NCI-H1092 treated with DMSO at 0.1 percent for 48 hours (cell line): ENCODE results near the gene KLHL36.
"Not testable (repeated sequence)": the region's sequence is repeated elsewhere in the genome, so short reads cannot be mapped to it uniquely, and the experiment has no call there.

ENCODE experiments used
- DNase-seq: peaks from one replicate; lab custom pipeline; 2025; lab: John Stamatoyannopoulos, UW

The KLHL36 gene

DNA sequence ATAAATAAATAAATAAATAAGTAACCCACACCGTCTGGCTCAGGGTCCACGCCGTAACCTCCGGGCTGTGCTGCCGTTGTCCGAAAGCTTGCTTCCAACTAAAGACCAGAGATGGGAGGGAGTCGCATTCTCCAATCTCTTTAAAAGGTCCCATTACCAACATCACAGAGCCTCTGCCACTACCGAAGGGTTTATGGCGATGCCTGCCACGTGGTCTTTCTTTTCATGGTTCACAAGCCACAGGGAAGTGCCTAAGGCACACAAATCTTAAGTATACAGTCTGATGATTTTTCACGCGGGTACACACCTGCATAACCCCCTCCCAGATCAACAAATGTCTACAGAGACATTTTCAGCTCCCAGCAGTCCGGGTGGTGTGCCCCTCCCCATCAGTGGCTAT lies 31.8 kb upstream of the KLHL36 start:
- DNase-seq: peak; percentile 19

DNA sequence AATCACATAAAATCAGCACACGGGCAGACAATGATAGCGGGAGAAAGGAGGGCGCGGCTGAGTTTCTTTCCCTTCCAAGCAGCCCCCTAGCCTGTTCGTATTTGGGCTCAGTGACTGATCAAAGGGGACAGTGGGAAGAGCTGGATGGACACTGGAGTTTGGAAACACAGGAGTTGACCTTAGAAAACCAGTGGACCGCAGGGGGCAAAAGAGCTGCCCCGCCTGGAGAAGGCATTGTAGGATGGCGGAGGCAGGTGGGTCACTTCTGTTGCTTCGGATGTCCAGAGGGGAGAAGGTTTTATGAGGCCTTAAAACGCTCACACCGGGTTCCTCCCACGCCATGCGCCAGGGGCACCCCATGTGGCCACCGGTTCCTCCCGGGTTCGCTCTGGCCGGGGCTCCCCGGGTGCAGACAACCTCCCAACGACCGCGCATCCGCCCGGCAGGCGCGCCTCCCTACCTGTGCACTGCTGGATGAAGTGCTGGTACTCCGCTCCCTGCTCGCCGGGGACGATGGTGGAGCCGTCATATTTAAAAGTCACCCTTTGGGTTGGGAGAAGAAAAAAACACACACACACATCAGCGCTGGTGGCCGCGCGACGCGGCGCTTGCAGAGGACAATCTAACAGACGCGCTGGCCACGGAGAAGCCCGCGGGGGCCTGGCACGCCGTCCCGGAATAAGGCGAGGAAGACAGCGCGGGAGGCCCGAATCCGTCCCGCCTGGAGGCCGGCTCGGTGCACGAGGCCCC lies 31.1 kb upstream of the KLHL36 start:
- DNase-seq: no peak

DNA sequence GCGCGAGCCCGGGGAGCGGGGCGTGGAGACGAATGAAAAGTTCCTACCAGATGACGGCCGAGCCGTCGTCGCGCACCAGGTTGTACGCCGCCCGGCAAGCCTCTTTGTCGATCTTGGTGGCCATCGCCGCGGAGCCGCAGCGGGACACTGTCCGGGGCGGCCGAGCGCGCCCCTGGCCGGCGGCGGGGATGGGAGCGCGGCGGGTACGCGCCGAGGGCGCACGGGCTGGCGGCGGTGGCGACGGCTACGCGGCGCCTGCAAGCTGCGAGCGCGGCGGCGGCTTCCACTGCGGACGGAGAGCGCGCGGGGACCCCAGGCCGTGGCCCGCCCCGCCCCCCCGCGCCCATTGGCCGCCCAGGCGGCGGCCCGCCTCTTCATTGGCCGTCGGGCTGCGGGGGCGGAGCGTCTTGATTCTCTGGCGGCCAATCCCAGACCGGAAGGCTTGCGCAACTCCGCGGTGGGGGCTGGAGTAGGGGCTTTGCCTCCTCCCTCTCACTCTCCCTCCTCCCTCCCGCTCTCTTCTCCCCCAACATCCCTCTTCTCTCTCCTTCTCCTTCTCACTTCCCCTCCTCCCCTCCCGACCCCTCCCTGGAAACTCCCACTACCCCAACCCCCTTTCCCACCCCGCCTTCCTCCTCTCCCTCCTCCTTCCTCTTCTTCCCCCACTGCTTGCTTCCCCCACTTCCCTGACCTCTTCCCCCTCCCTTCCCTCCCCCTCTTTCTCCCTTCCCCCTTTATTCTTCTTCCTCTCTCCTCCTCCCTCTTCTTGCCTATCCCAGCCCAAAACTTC lies 30.3 kb upstream of the KLHL36 start, which contains the start of gene COTL1:
COTL1 (minus strand) TSS at position 288 of the 790 bp plus-strand sequence; CDS start at position 124, 164 bp downstream.
- peak; percentile 97 for DNase-seq

DNA sequence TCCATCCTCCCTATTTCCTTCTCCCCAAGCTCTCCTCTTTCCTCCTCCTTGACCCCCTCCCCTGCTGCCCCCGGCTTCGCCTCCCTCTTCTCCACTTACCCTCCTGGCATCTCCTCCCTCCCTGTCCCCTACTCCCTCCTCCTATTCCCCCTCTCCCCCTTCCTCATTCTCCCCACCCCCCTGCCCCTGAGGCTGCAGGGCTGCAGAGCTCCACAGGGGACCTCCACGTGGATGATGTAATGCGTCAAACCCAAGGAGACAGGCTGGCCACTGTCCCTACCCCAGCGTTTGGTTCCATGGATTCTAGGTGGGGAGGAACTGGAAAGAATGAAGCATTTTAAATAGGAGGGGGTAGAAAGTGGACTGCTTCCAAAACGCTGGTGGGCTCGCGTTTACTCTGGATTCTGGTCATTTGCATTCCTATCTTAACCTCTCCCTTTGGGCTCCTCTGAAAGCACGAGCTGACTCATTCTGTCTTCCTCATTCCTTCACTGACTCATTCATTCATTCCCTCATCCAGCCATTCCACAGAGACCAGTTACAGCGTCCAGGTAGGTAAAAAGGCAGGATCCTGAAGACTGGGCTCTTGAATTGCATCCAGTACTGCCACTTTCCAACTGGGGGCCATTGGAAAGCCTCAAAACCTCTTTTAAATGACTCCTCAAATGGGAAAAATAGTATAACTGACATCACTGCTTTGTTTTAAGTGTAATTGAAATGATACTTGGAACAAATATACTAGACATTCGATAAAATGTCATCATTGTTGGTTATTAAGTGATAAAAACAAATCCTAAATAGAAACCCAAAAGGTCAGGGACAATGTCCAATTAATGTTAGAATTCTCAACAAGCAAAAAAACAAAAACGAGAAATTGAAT lies 29.5 kb upstream of the KLHL36 start:
- no peak for DNase-seq

DNA sequence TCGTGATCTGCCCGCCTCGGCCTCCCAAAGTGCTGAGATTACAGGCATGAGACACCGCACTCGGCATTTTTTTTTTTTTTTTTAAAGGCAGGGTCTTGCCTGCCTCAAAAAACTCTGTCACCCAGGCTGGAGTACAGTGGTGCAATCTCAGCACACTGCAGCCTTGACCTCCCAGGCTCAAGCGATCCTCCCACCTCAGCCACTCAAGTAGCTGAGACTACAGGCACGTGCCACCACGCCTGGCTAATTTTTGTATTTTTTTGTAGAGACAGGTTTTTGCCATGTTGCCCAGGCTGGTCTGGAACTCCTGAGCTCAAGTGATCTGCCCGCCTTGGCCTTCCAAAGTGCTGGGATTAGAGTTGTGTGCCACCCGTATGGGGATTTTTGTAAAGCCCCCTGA lies 27.4 kb upstream of the KLHL36 start:
- not testable (repeated sequence) for DNase-seq

DNA sequence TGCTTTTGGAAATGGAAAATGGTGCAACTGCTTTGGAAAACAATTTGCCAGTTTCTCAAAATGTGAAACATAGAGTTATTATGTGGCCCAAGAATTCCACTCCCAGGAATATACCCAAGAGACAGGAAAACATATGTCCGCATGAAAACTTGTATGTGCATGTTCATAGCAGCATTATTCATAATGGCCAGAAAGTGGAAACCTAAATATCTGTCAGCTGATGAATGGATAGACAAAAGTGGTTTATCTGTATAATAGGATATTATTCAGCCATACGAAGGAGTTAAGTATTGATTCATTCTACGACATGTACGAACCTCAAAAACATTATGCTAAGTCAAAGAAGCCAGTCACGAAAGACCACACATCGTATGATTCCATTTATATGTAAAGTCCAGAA lies 22.8 kb upstream of the KLHL36 start:
- DNase-seq: no peak

DNA sequence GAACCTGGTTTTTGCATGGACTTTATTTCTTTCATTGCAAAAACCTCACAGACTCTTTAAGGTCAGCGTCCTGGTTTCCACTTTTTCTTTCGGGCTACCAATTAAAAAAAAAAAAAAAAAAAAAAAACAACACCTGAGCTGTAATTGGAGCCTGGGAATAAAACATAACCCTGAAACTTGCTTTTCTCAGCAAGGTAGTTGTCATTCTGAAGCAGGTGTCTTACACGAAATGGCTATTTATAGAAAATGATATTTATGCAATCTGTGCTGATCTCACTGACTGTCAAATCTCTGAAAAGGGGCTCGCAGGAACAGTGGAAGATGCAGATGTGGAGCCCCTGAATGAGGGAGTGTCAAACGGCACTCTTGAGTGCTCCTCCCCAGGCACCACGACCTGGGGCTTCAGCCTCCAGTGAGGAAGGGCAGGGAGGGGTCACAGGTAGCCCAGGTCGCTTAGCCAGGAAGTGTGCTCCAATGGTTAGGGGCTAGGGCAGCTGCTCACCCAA lies 20.0 kb upstream of the KLHL36 start:
- DNase-seq: no peak

DNA sequence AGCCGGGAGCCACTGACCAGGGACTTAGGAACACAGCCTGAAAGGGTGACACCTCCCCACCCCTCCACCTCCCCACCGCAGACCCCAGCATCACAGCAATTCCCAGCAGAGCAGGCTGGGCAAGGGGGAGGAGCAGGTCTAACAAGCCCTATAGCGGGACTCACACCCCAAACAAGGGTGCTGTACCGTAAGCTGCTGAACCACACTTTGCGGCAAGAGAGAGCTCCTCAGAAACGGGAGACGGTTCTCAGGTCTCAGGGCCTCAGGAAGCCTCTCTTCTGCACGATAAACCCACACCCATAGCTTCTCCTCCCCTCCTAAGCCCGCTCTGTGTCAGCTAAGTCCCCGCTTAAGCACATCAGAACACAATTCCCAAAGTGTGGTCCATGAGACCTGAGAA lies 18.7 kb upstream of the KLHL36 start:
- no peak for DNase-seq

DNA sequence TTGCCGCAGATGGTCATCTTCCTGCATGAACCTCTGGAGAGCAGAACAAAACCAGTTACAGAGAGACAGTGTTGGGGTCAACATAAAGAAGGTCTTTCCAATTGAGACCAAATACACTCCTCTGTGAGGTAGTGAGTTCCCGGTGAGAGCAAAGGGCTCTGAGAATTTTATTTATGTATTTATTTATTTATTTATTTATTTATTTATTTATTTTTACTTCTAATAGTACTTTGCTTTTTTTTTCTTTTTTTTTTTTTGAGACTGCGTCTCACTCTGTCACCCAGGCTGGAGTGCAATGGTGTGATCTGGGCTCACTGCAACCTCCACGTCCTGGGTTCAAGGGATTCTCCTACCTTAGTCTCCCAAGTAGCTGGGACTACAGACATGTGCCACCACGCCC lies 18.3 kb upstream of the KLHL36 start:
- no peak for DNase-seq

DNA sequence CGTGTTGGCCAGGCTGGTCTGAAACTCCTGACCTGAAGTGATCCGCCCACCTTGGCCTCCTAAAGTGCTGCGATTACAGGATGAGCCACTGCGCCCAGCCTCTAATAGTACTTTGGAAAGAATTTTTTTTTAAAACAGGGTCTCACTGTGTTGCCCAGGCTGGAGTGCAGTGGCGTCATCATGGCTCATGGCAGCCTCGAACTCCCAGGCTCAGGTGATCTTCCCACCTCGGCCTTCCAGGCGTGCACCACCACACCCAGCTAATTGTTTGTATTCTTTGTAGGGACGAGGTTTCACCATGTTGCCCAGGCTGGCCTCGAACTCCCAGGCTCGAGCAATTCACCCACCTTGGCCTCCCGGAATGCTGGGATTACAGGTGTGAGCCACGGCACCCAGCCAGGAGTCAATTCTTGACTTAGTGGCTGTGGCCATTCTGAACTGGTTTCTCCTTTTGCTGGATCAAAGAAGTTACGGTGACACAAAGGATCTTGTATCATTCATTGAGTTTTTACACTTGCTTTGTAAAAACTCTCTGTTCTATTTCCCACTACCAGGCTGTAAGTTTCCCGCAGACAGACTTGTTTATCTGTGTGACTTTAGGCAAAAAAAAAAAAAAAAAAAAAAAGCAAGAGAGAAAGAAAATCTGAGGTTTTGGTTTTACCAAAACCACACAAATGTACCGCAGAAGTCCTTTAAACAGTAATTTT lies 17.7 kb upstream of the KLHL36 start:
- DNase-seq: no peak

DNA sequence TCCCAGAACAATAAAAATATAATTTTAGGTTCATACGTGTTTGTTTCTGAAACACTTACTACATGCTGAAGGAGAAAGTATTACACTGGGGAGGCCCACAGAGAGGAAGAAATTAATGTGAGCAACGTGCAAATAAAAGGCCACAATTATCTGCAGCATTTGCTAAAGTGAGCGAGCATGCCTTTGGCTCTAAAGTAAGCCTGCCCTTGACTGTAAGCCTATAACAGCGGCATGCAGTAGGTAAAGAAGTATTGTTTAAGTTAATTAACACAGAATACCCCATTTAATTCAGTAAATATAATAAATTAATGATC lies 17.2 kb upstream of the KLHL36 start:
- DNase-seq: no peak

DNA sequence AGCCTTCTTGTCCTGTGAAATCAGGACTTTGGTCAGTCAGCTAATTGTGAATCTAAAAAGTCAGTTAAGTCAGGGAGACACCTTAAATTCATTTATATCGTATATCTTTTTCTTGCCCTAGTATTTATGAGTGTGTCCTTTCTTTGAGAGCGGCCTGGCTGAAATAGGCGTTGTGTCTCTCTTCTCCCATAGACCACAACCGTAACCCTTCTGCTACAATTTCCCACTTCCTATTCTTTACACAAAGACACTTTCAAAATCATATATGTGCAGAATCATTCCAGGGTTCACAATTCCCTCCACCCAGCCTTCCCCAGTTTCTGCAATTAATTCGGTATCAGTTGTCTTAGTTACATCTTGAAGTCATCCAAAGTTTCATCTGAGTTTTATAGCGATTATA lies 16.4 kb upstream of the KLHL36 start:
- DNase-seq: no peak

DNA sequence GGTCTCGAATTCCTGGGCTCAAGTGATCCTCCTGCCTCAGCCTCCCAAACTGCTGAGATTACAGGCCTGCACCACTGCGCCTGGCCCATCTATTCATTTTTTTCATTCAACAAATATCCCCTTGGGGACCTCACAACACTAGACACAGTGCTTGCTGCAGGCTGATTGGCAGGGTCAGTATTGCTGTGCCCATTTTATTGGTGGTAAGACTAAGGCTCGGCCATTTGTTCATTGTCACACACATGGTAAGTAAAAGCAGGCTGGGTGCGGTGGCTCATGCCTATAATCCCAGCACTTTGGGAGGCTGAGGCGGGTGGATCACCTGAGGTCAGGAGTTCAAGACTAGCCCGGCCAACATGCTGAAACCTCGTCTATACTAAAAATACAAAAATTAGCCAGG lies 15.4 kb upstream of the KLHL36 start:
- not testable (repeated sequence) for DNase-seq

DNA sequence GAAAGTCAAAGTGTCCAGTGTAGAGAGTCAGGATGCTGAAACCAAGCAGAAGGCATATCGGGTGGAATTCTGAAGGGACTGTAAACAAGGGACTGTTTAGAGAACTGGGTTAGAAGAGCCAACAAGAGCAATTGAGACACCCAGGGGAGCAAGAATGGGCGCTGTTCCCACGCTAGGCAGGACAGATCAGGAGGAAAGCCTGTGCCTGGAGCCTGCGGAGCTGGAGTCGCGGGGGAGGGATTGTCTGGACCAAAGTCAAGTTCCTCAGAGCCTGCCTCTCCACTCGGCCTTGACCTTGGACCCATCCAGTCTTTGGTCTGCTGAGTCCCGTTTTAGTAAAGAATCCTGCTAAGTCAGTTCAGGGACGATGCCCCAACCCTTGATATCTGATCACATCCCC lies 14.7 kb upstream of the KLHL36 start:
- DNase-seq: peak; percentile 66

DNA sequence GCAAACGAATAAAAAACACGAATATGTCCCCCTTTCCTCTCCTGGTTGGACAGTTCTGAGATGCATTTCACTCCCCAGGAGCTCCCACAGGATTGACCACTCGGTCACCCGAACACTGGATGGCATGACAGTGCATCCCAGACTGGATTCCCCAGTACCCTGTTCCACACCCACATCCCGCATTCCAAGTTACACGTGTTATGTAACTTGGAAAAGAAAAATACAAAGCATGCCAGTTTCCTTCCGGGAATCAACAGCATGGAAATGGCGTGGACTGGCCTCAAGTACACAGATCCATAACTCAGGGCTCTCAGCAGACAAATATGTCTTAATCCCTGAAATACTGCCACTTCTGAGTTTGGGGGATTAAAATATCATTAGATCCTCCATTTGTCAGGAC lies 12.6 kb upstream of the KLHL36 start:
- no peak for DNase-seq

DNA sequence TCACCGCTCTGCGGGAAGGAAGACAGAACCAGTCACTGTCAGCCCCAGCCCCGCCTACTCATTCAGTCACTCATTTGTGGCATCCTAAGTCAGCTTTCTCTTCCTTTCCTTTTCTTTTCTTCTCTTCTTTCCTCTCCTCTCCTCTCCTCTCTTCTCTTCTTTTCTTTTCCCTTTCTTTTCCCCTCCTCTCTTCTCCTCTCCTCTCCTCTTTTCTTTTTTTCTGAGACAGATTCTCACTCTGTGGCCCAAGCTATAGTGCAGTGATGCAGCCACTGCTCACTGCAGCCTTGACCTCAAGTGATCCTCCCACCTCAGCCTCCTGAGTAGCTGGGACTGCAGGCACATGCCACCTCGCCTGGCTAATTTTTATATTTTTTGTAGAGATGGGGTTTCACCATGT lies 10.6 kb upstream of the KLHL36 start:
- DNase-seq: no peak

DNA sequence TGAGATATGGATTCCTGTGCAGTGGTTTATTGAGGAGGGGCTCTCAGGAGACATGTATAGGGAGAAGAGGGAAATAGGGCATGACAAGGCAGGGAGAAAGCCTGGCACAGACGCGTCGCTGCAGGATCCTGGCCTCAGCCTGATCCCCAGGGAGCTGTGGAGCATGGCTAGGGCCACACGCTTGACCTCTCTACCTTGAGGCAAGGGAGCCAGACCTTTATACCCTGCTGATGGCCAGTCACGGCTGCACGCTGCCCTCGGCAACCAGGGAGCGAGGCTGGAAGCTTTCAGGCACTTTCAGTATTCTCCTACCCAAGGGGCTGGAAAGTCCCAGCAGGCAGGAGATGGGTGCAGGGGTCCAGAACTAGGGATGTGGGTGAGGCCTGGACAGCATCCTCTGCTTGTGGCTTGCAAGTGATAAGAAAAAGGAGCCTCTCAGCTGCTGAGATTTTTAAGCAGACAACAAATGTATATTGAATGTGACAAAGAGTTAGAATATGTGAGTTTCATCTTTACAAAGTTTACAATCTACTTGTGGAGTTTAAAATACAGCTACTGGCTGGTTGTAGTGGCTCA lies 10.0 kb upstream of the KLHL36 start:
- no peak for DNase-seq

DNA sequence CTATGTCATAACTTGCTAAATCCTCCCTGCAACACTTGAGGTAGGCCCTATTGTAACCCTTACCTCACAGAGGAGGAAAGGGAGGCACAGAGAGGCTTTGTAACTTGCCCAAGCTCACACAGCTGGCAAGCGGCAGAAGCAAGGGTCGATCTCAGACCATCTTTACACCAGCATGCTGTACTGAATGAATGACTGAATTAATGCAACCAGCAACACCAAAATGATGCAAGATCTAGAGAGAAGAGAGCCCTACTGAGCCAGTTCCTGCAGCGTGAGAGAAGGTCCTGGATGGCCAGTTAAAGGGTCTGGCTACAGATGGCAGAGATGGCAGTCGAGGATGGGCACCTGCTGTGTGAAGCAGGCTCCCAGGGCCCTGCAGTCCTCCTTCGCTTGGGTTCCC lies 8.2 kb upstream of the KLHL36 start:
- DNase-seq: no peak

DNA sequence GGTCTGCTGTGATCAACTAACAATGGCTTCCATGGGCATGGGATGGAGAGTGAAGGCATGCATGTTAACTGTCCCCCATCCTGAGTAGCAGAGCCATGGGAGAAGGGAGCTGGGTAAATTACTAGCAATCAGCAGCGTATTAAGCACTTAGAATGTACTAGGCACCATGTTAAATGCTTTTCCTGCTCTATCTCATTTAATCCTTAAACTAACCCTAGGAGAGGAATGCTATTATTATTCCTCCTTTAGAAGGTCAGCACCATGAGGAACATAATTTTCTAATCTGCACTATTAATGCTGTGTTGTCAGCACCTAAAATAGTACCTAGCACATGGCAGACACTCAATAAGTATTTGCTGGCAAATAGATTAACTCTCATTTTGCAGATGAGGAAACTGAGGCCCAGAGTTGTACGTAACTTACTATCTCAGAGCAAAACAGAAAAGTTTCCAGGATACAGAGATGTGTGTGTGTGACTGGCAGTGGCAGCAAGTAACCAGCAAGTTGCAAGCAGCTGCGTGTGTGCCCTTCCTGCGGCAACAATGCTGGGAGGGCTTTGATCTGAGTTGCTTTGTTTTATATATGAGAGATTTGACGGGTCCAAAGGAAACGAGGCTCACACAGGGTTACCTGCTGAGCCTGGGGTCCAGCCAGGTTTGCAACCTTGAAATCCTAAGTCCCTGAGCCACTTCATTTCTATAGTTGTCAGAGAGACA lies 6.5 kb upstream of the KLHL36 start:
- no peak for DNase-seq

DNA sequence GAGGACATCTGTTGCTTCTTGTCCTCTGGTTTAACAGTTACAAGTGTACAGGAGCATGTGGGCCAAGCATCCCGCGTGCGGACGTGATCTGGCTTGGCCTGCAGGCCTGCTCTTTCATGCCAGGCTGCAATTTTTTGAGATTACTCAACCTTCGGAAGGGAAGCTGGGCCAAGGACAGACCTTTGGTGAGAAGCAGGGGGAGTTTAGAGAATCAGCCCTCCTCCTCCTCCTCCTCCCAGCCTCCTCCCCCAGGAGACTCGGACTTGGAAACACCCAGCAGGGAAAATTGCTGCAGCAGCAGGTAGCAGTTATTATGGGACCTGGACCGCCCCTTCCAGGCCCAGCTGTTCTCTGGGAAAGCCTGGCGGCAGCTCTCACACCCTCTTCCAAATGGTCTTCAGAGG lies 5.1 kb upstream of the KLHL36 start:
- DNase-seq: no peak

DNA sequence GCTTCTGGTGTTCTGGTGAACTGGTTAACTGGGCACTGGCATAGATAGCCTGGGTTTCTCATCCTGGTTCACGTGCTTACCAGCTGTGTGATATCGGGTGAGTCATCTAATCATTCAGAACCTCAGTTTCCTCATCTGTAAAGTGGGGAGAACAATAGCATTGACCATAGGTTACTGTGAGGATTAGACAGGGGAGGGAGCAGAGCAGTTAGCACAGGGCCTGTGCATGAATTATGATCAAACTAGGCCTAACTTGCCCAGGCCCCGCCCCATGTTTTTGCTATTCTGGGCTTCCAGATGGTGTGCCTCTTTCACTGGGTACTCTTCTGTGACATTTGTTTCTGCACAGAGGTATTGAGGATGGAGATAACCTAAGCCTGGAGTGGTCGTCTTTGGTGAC lies 4.6 kb upstream of the KLHL36 start:
- DNase-seq: no peak
